CD4-positive, alpha-beta T cell treated with Interleukin-1 beta for 1 hour (primary cell): Measurements from ENCODE around the gene BMPR1A.
"Not testable (repeated sequence)": the region's sequence is repeated elsewhere in the genome, so short reads cannot be mapped to it uniquely, and the experiment has no call there.

Experiments used
- DNase-seq, 2 donors: peaks; one replicate each; pipeline ENCODE4 v3.0.0-alpha.2; 2020 to 2022

BMPR1A gene

GRCh38 chr10:86898511-86898910 lies 142.1 kb downstream of the BMPR1A start:
- no peak for DNase-seq

- DNase-seq, result no peak
Observed at GRCh38 chr10:86899132-86899531, 142.7 kb downstream of the BMPR1A start.

GRCh38 chr10:86899670-86900276 lies 143.4 kb downstream of the BMPR1A start:
- DNase-seq, result peak; percentile 5 to 46

- no peak for DNase-seq
Observed at GRCh38 chr10:86900955-86901354, 144.5 kb downstream of the BMPR1A start.

GRCh38 chr10:86904600-86904999 lies 148.2 kb downstream of the BMPR1A start:
- no peak for DNase-seq

GRCh38 chr10:86905429-86905828 lies 149.0 kb downstream of the BMPR1A start:
- no peak for DNase-seq

GRCh38 chr10:86914734-86915133 lies 158.3 kb downstream of the BMPR1A start:
- no peak for DNase-seq

- no peak for DNase-seq
Observed at GRCh38 chr10:86918022-86918471, 161.6 kb downstream of the BMPR1A start.

GRCh38 chr10:86922553-86922961 lies 166.1 kb downstream of the BMPR1A start:
- no peak for DNase-seq

- no peak for DNase-seq
Observed at GRCh38 chr10:86929468-86930380, 173.3 kb downstream of the BMPR1A start.

GRCh38 chr10:86931872-86932271 lies 175.5 kb downstream of the BMPR1A start:
- DNase-seq, result no peak

- no peak for DNase-seq
Observed at GRCh38 chr10:86932674-86933073, 176.3 kb downstream of the BMPR1A start.

- not testable (repeated sequence) for DNase-seq
Observed at GRCh38 chr10:86934162-86934711, 177.8 kb downstream of the BMPR1A start.

GRCh38 chr10:86936661-86937501 lies 180.5 kb downstream of the BMPR1A start:
- DNase-seq, result no peak

GRCh38 chr10:86937502-86938154 lies 181.2 kb downstream of the BMPR1A start:
- no peak for DNase-seq

- no peak for DNase-seq
Observed at GRCh38 chr10:86938260-86938659, 181.8 kb downstream of the BMPR1A start.

GRCh38 chr10:86940076-86940475 lies 183.7 kb downstream of the BMPR1A start:
- DNase-seq, result not testable (repeated sequence)

GRCh38 chr10:86940677-86941076 lies 184.3 kb downstream of the BMPR1A start:
- no peak for DNase-seq

- DNase-seq, result no peak
Observed at GRCh38 chr10:86941426-86941825, 185.0 kb downstream of the BMPR1A start.

GRCh38 chr10:86941991-86942421 lies 185.6 kb downstream of the BMPR1A start:
- DNase-seq, result no peak

GRCh38 chr10:86942441-86943315 lies 186.3 kb downstream of the BMPR1A start:
- DNase-seq, result no peak
